D341Med (cell line): ENCODE measurements around the gene KDM4B.

Experiments
- DNase-seq: peaks from one replicate; pipeline ENCODE4 v3.0.0; 2012; ENCODE audit warnings: low spot score

KDM4B gene

DNA sequence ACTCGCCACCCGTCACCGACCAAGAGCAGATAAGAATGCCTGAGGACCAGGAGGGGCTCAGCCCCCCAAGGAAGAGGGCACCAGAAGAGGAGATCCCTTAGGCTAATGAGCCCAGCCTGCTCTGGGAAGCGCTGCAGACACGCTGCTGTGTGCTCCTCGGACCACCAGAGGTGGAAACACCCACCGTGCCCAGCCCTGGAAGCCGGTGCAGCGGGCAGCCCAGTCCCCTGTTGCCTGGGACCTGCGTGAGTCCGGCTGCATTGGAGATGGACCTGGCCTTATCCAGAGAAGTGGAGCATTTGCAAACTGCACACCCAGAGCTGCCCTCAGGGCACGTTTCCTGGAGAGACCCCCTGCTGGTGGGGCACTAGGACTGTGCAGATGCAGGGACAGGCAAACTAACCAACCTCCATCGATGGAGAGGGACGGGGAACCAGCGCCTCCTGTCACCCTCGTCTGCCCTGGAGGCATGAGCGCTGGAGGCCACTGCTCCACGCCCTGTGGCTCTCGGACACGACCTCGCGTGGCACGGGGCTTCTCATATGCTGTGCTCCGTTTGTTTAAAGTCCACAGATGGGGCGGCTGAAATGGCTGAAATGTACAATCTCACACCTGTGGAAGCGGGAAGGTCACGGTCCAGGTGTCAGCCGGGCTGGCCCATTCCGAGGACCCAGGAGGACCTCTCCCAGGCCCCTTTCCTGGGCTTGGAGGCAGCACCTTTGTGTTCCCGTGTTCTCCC lies 153.9 kb downstream of the KDM4B start:
- no peak for DNase-seq

DNA sequence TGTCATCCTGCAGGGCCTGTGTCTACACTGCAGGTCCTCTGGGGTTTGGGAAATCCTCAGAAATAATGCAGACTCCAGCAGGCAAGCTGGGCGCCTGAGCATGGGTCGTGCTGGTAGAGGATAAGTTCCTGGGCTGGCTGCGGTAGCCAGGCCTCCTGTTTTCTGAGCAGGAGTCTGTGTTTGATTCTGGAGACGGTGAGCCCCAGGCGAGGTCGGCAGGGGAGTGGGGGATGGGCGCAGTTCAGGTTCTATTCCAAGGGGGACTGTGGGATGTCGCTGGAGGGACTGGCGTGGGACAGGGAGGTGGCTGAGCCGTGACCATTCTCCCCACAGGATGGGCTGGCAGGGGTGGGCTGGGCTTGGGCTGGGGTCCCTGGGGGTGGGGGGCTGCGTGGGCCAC lies 154.7 kb downstream of the KDM4B start:
- no peak for DNase-seq

DNA sequence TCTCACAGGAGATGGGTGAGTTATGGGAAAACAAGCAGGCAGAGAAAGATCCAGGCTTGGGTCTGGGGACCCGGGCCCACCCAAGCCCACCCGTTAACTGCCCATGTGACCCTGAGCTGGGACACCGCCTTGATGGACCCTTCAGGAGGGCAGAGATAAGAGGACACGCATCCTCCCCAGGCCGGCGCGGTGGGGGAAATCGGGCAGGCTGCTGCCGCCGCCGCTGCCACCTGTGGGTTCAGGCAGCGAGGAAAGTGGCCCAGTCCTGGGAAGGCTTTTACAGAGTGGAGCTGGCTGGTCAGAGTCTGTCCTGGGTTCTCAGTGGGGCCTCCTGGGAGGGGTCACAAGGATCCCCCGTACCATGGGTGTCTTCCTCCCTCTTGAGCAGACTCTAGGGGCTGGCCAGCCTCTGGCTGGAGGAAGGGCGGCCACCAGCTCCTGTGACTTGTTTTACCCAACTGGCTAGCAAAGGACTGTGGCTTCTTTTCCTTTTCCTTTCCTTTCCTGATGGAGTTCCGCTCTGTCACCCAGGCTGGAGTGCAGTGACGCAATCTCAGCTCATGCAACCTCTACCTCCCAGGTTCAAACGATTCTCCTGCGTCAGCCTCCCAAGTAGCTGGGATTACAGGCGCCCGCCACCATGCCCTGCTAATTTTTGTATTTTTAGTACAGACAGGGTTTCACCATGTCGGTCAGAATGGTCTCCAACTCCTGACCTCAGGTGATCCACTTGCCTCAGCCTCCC lies 155.4 kb downstream of the KDM4B start:
- no peak for DNase-seq

DNA sequence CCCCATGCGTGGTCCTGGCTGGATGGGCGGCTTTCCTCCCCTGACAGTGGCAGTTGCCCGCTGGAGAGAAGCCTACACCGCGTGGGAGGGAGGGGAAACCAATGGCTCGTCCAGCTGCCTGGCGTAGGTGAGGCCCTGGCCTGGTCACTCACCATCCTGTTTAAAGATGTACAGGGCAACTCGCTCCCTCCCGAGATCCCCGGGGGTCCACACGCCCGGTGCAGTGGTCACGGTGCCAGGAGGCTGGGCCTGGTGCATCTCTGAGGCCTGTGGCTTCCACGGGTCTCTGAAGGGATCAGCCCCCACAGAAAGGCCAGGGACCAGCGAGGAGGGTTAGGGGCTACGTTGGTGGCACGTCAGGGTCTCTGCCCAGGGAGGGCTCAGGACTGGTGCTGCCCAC lies 156.5 kb downstream of the KDM4B start:
- DNase-seq, result no peak

DNA sequence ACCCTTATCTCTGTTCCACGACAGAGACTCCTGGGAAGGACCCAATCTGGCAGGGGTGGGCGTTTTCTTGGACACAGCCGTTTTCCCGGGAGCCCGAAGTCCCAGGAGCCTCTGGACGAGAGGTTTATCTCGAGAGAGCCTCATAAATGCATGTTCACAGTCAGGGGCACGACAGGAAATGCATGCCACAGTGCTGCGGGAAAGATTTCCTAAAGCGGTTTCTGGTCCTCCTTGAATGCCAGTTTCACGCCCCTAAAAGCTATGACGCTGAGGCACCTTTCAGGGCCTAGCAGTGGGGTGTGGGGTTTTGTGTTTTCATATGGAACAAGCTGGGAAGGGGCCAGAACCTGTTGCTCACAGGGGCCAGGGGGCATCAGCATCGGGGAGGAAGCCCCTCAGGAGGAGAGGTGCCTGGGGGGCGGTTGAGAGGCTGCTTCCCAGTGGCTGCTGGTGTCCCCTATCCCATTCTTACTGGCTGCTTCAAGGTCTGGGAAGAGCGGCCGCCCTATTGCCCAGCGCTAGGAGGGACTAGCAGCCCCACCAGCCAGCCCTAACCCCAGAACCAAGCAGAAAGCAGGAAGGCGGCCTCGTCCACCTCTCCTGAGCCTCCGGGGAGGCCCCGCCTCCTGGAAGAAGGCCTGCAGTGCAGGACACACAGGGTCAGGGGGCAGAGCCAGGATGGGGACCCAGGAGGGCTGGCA lies 157.0 kb downstream of the KDM4B start:
- no peak for DNase-seq

DNA sequence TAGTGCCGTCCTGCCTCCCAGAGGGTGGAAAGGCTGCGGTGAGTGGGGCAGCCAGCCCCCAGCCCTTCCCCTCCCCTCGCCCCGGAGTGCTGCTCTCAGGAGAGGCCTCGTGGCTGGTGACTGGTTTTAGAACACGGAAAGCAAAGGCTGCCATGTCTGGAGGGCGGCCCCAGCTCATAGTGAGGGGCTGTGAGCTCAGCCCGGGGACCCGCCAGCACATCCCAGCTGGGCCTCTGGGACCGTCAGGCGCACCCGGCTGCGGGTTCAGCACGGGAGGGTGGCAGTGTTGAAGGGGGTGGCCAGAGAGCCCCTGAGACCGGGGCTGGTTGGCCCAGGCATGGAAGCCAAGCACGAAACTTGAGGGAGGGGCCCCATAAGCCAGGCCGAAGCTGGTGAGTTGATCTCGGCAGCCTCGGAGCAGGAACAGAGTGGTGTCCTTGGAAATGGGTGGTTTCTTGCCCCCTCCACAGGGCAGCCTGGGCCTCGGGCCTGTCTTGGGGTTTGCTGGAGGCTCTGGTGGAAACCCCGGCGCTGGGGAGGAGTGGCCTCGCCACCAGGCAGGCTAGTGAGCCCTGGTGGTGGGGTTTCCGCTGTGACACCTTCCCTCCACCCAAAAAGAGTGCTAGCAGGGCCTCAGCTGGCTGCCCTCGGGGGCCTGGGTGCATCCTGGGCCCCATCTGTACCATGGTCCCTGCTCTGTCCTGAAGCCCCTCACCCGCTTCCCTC lies 157.7 kb downstream of the KDM4B start:
- no peak for DNase-seq

DNA sequence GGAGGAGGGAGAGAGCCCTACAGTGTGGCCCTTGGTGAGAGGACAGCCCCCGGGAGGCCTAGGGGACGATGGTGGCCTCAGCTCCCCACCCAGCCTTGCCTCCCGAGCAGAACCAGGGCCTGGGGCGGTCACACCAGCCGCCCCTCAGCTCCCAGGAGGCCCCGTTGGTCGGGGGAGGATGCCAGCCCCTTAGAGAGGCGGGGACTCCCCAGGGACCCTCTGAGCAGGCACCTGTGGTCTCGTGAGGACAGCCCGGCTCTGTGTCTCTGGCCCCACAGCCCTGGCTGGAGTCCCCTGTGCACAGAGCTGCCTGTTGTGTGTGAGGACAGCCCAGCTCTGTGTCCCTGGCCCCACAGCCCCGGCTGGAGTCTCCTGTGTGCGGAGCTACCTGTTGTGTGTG lies 158.8 kb downstream of the KDM4B start:
- DNase-seq, result no peak

DNA sequence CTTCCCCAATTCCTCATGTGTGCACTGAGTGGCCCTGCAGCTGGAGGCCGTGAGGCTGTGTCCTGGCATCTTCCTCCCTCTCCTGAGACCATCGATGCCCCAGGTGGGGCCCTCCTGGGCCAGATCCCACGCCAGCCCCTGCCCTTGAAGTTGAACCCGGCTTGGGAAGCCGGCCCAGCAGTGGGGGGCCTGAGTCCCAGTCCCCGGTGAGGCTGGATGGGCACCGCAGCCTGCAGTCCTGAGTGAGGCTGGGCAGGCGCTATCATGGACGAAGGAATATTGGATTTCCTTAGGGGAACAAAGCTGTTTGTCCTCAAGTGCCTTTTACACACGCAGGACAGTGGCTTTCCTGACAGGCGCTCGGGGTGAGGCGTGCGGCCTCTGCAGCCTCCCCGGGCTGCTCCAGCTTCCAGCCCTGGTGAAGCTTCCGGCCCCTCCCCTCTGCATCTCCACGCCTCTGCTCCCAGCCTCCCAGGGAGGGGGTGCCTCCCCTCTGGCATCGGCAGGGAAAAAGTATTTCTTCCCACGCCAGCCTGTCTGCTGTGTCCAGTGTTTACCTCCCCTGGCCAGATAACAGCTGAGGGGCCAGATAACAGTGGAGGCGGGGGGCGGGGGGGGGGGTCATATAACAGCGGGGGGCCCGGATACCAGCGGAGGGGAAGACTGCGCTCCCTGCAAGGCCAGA lies 159.5 kb downstream of the KDM4B start:
- DNase-seq, result no peak

DNA sequence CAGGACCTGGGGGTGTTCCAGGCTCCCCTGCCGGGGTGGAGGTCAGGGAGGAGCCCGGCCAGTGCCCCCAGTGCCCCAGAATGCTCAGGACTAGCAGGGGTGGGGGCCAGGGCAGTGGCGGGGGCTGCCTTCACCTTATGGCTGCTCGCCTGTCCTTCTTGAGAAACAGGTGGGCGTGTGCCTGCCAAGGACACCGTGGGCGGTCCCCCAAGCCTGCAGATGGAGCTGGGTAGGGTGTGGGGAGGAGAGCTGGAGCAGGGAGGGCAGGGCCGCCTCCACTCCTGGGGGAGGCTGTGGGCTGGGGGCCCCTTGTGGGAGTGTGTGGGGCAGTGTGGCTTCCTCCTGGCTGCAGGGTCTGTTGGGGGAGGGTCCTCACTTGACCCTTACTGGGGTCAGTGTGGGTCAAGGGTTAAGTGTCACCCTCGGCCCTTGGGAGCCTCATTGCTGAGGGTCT lies 160.1 kb downstream of the KDM4B start:
- DNase-seq, result no peak

DNA sequence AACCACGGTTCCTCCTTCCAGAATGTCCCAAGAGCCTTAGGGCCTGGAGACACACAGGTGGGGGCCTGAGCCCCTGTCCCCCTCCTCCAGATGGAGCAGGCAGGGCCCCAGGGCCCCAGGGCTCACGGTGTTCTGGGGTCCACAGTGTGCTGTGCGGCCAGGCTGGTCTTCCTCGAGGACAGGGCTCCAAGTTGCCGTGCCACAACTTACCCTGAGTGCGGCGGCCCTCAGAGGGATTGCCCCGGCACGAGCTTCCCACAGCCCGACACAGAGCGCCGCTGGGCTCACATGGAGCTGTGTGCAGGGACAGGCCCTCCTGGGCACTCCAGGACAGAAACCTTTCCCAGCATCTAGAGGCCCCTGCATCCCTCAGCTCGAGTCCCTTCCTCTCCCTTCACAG lies 160.8 kb downstream of the KDM4B start:
- no peak for DNase-seq

DNA sequence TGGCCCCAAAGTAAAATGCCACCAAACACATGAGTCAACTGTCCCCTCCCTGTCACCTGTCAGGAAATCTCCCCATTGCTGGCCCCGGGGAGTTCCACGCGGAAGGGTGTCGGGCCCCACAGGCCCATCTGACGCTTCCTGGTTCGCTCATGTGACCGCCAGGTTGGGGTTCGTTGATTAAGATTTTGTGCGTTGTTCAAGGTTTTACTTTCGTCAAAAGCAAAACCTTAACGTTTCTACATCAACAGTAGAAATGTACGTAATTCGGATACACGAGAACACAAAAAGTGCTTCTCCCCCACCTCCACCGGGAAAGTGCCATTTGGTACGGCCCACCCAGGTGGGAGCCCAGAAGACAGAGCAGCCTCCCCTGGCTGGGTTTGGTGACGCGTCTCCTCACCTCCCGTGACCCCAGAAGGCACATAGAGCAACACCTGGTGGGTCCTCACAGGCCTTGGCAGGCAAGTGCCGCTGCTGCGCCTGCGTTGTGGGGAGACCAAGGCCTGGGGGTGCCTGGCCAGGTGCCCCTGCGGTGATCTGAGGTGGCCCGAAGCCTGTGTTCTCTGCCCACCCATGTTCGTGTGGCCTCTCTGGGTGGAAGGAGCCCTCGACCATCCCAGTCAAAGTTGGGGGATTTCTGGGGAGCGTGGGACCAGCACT lies 161.6 kb downstream of the KDM4B start:
- no peak for DNase-seq

DNA sequence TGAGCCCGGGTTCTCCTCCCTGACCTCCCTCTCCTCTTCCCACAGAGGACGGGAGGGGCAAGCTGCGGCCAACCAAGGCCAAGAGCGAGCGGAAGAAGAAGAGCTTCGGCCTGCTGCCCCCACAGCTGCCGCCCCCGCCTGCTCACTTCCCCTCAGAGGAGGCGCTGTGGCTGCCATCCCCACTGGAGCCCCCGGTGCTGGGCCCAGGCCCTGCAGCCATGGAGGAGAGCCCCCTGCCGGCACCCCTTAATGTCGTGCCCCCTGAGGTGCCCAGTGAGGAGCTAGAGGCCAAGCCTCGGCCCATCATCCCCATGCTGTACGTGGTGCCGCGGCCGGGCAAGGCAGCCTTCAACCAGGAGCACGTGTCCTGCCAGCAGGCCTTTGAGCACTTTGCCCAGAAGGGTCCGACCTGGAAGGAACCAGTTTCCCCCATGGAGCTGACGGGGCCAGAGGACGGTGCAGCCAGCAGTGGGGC lies 162.2 kb downstream of the KDM4B start:
- no peak for DNase-seq

DNA sequence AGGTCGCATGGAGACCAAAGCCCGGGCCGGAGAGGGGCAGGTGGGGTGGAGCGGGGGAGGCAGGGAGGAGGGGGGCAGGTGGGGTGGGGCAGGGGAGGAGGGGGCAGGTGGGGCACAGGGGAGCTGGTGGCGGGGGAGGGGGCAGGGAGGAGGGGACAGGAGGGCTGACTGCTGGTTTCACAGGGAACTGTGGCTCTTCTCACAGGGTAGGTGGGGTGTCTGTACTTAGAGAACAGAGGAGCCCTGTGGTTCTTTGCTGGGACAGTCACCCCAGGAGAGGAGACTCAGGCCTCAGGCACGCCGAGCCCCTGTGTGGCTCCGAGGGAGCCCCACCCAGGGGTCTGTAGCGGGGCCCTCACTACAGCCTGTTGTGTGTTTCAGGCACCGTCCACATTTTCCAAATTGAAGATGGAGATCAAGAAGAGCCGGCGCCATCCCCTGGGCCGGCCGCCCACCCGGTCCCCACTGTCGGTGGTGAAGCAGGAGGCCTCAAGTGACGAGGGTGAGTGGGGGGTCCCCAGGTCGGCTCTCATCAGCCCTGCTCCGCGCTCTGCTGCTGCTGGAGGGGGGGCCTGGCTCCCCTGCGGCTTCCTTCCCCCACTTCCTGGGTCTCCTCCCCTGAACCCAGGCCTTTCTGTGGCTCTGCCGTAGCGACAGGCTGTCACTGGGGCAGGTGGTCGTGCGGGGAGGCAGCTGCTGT lies 162.7 kb downstream of the KDM4B start:
- no peak for DNase-seq

DNA sequence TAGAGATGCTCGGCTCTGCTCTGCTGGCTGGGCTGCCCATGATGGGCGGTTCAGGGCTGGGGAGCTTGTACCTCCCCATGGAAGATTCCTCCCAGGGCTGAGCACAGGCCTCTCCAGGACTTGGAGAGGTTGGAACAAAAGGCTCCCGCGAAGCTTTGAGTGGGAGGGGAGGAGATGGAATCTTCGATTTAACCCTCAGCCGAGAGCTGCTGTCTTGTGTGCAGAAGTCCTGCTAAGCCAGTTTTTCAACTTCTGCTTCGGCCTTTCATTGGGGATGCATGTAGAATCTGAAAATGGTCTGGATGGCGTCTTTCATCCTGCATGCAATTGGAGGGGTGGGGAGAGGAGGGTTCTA lies 163.3 kb downstream of the KDM4B start:
- no peak for DNase-seq

DNA sequence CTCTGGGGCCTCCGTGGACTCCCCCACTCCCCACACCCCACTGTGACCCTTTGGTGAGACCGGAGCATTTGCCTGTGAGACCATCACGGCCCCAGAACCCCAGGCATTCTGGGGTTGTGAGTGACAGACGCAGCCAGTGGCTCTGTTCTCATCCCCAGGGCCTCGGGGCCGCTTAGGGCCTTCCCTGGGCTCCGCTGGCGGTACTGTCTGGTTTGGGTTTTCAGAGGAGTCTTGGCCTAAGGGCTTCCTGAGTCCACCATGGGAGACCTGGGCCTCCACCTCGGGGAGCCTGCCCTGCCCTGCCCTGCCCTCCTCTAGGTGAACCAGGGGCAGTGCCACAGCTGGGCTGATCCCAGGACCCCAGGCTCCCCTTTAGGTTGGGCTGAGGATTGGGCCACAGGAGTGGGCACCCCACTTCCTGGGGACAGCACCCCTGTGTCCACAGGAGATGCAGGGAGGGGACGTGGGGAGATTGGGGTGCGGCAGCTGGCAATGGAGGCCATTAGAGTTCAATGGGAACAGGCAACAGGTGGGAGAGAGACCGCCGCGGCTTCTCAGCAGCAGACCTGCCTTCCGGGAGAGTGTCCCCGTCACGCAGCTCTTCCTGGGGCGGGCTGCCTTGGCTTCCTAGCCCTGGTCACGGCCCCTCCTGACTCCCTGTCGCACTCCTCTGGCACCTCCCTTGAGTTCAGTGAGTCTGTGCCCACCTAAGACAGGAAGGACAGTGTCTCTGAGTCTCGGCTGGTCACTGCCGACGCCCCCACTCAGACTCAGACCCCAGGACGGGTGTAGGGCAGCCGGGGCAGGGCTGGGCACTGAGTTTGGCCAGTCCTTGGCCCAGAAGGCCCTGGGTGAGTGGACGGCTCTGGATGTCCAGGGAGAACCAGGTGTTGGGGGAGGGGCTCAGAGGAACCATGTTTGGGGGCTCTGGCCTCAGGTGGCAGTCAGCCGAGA lies 164.1 kb downstream of the KDM4B start:
- DNase-seq, result no peak

DNA sequence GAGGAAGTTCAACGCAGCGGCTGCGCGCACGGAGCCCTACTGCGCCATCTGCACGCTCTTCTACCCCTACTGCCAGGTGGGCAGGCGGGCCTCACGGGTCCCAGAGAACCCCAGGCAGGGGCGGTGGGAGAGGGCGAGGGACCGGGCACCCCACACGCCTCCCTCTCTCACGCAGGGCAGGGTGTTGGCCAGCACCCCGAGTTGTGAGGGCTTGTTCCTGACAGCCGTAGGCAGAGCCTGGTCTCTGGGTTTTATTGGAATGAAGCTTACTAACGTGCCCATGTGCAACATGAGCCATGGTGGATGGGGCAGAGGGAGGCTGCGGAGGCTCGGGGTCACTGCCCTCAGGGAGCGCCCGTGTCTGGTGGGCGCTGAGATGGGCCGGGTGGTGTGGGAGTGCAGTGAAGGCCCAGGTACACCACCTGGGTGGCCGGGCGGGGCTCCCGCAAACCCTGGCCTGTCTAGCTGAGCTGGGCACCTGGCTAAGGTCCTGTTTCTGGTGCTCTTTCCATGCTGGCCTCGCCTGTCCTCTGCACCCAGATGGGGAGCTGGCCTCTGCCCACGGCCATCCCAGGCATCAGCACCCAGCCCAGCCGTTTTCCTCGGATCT lies 165.2 kb downstream of the KDM4B start:
- no peak for DNase-seq

DNA sequence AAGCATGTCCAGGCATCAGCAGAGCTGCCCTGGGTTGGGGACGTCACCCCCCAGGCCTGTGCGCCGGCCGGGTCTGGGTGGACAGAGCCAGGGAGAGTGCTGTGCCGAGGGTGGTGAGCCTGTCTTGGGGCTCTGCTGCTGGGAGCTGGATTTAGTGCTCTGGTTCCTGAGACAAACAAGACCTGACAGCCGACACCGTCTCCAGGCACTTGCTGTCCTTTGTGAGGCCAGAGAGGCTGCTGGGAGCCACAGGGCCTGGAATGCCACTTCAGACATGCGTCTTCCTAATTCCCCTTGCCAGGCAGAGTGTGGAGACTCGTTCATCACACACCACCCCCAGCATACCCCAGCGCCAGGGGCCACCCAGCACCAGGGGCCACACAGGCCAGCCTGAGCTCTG lies 165.8 kb downstream of the KDM4B start:
- no peak for DNase-seq

DNA sequence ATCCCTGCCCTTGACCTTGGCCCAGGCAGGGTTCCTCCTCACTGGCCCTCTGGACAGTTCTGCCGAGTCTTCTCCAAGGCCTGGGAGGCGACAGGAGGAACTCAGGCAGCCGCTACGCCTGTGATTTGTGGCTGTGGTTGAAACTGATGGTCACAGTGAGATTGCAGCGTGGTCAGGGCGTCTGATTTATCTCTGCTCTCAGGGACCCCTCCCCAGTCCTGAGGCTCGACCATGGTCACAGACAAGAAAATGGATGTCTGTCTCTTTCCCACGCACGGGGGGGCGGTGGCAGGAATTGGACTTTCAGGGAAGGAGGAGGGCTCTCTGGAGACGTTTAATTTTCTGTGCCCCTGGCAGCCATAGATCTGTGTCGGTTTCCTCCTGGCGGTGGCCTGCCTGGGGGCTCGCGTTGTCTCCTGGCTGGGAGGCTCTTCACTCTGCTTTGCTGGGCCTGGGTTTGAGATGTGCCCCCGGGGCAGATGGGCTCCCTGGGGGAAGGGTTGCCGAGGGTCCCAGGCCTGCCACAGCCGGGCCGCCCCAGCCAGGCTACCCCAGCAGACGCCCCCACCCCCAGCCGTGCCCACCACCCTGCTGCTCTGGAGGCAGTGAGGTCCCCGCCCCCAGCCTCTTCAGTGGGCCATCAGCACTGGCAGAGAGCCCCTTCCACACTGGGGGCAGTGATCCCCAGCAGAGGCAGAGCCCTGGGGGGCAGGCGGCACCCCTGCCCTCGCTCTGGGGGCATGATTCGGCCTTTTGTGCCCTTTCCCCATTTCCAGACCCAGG lies 167.4 kb downstream of the KDM4B start:
- DNase-seq, result no peak
